ENCODE measurements around the gene SHLD1. TPM values are rescaled to one million over a fixed set of nuclear protein-coding genes. Genes with fewer than 3 reads are reported as not detected.
"Not testable (repeated sequence)": the region's sequence is repeated elsewhere in the genome, so short reads cannot be mapped to it uniquely, and the experiment has no call there.

The SHLD1 gene
- polyA plus RNA-seq, 1 experiment: 4.1 TPM

- ChIA-PET CTCF (interaction anchor here (1.1 kb wide), 1 partner anchor 222 kb away, joined by 4 read pairs; no protein-coding TSS in a partner anchor), POLR2A (interaction anchor here (0.7 kb wide), 3 partner anchors 21 to 231 kb away, joined by 5 to 9 read pairs (median 5); no protein-coding TSS in a partner anchor)
- TF ChIP-seq CTCF (IDR thresholded peaks at IDR 0.05; ENCODE audit: low read depth, low read length): no peak
- H3K4me3 ChIP-seq (ENCODE audit: low read depth, low read length): no peak overlapping the region
- H3K9me3 ChIP-seq (ENCODE audit: control insufficient read depth, insufficient read depth, low read length): no peaks in the 10 kb centered on the region
- H3K27ac ChIP-seq (ENCODE audit: low read depth, low read length): no peak overlapping the region
- no peaks in the 10 kb centered on the region for H3K27me3 ChIP-seq (ENCODE audit: control insufficient read depth, insufficient read depth, low read length)
- DNase-seq (ENCODE audit: low read depth, low spot score): no peak
Observed at GRCh38 chr20:5779071-5779900, 29.1 kb downstream of the SHLD1 start.

GRCh38 chr20:5780846-5781217, 30.6 kb downstream of the SHLD1 start:
- Histone ChIP-seq H3K9me3 (ENCODE audit: control insufficient read depth, insufficient read depth, low read length) (no peaks in the 10 kb centered on the region), H3K27ac (ENCODE audit: low read depth, low read length) (peak overlapping the region; percentile 55), H3K4me3 (ENCODE audit: low read depth, low read length) (no peak overlapping the region), H3K27me3 (ENCODE audit: control insufficient read depth, insufficient read depth, low read length) (no peaks in the 10 kb centered on the region)
- DNase-seq (ENCODE audit: low read depth, low spot score): peak; percentile 26
- ChIA-PET POLR2A (no interaction called here), CTCF (no interaction called here)
- no peak for TF ChIP-seq CTCF (IDR thresholded peaks at IDR 0.05; ENCODE audit: low read depth, low read length)

- H3K27me3 ChIP-seq (ENCODE audit: control insufficient read depth, insufficient read depth, low read length); H3K9me3 ChIP-seq (ENCODE audit: control insufficient read depth, insufficient read depth, low read length); H3K4me3 ChIP-seq (ENCODE audit: low read depth, low read length); POLR2A ChIA-PET; DNase-seq (ENCODE audit: low read depth, low spot score); H3K27ac ChIP-seq (ENCODE audit: low read depth, low read length): not testable (repeated sequence)
- CTCF ChIA-PET: interaction anchor here (1.0 kb wide), 1 partner anchor 224 kb away, joined by 4 read pairs; no protein-coding TSS in a partner anchor
Observed at GRCh38 chr20:5781367-5781766, 31.2 kb downstream of the SHLD1 start.

GRCh38 chr20:5781798-5782750, 31.9 kb downstream of the SHLD1 start:
- H3K4me3 ChIP-seq (ENCODE audit: low read depth, low read length): no peak overlapping the region
- TF ChIP-seq CTCF (IDR thresholded peaks at IDR 0.05; ENCODE audit: low read depth, low read length): no peak
- CTCF ChIA-PET: interaction anchor here (0.5 to 1.9 kb wide), 4 partner anchors 36 to 252 kb away, joined by 4 to 5 read pairs (median 4); no protein-coding TSS in a partner anchor
- POLR2A ChIA-PET: no interaction called here
- no peak for DNase-seq (ENCODE audit: low read depth, low spot score)
- H3K27me3 ChIP-seq (ENCODE audit: control insufficient read depth, insufficient read depth, low read length): no peaks in the 10 kb centered on the region
- H3K27ac ChIP-seq (ENCODE audit: low read depth, low read length): no peak overlapping the region
- no peaks in the 10 kb centered on the region for H3K9me3 ChIP-seq (ENCODE audit: control insufficient read depth, insufficient read depth, low read length)

- Histone ChIP-seq H3K9me3 (ENCODE audit: control insufficient read depth, insufficient read depth, low read length) (no peaks in the 10 kb centered on the region), H3K27ac (ENCODE audit: low read depth, low read length) (no peak overlapping the region), H3K4me3 (ENCODE audit: low read depth, low read length) (no peak overlapping the region), H3K27me3 (ENCODE audit: control insufficient read depth, insufficient read depth, low read length) (no peaks in the 10 kb centered on the region)
- POLR2A ChIA-PET: no interaction called here
- no peak for TF ChIP-seq CTCF (IDR thresholded peaks at IDR 0.05; ENCODE audit: low read depth, low read length)
- no peak for DNase-seq (ENCODE audit: low read depth, low spot score)
- CTCF ChIA-PET: interaction anchor here (1.7 kb wide), 1 partner anchor 227 kb away, joined by 5 read pairs; no protein-coding TSS in a partner anchor
Observed at GRCh38 chr20:5784735-5785134, 34.5 kb downstream of the SHLD1 start.

Measured in AG04450 (cell line).